Transverse colon (tissue), 4 donors: ENCODE data around the gene MYBPC1. TPM values are rescaled to one million over a fixed set of nuclear protein-coding genes. Genes with fewer than 3 reads are reported as not detected.

Source experiments
- DNase-seq: peaks from one replicate; pipeline ENCODE4 v3.0.0-alpha.2; 2019
- H3K27ac ChIP-seq, 4 donors: fragments of 200-600 bp; sonication (generic); 2 replicates each; pipeline ENCODE4 v1.5.1; 2016 to 2018; ENCODE audit warnings: inconsistent platforms in 4 of 4
- H3K27me3 ChIP-seq: fragments of 200-600 bp; sonication (generic); 2 replicates; pipeline ENCODE4 v1.5.1; 2017; ENCODE audit warnings: inconsistent platforms
- H3K36me3 ChIP-seq, 4 donors: fragments of 200-600 bp; sonication (generic); 2 replicates each; pipeline ENCODE4 v1.5.1; 2017 to 2019; ENCODE audit warnings: inconsistent platforms in 4 of 4
- H3K4me1 ChIP-seq, 4 donors: fragments of 200-600 bp; sonication (generic); 2 replicates each; pipeline ENCODE4 v1.5.1; 2017 to 2020; ENCODE audit warnings: inconsistent platforms in 4 of 4
- H3K4me3 ChIP-seq, 4 donors: fragments of 200-600 bp; sonication (generic); 1 replicate in 1 of 4; 2 replicates in 3 of 4; pipeline versions ENCODE4 v1.5.1 to v1.6.1; 2017 to 2019; ENCODE audit warnings: inconsistent platforms in 4 of 4
- H3K9me3 ChIP-seq, 2 donors: fragments of 200-600 bp; sonication (generic); 2 replicates each; pipeline ENCODE4 v1.5.1; 2017 to 2019; ENCODE audit warnings: inconsistent platforms in 2 of 2
- CTCF ChIP-seq, 5 experiments: fragments of 200-600 bp in 3 of 5; fragments of 450-650 bp in 2 of 5; sonication (generic) in 3 of 5; IDR thresholded peaks; 1 replicate in 2 of 5; 2 replicates in 3 of 5; pipeline ENCODE4 v1.5.1; 2016 to 2017; ENCODE audit warnings: antibody characterized with exemption in 5 of 5, inconsistent platforms in 3 of 5, mild to moderate bottlenecking in 2 of 5, moderate library complexity in 1 of 5
- EP300 ChIP-seq: sonication (generic); formaldehyde crosslinking; IDR thresholded peaks from one replicate; pipeline ENCODE4 v1.6.1; 2017; ENCODE audit warnings: antibody characterized with exemption, low read depth
- POLR2A ChIP-seq: fragments of 450-650 bp; IDR thresholded peaks from one replicate; pipeline ENCODE4 v1.6.1; 2016; ENCODE audit warnings: antibody characterized with exemption, mild to moderate bottlenecking, moderate library complexity
- POLR2AphosphoS5 ChIP-seq, 3 donors: sonication (generic); formaldehyde crosslinking; IDR thresholded peaks; one replicate each; pipeline ENCODE4 v1.6.1; 2016; ENCODE audit warnings: antibody characterized with exemption in 3 of 3
- WGBS, 2 donors: methylation state at CpG; one replicate each; pipeline ENCODE4 v1.1.5; 2018; ENCODE audit warnings: low coverage in 1 of 2; 5-methylcytosine and 5-hydroxymethylcytosine counted together
- in situ Hi-C, 4 donors: fragments of 200-750 bp; cut with MboI; loops; one replicate each; pipeline versions ENCODE4 v1.15.0 to v1.15.1; 2017; ENCODE audit warnings: low sequenced_read_pairs in 3 of 4, low pct_ligation_motif_present in 1 of 4, low pct_unique_long_range_greater_than_20kb in 1 of 4
- intact Hi-C: fragments of 100-400 bp; cut with DNase I; formaldehyde crosslinking; loops from one replicate; pipeline ENCODE4 v1.15.1; 2023; ENCODE audit warnings: low total_unique reads
- total RNA-seq, 4 donors: library from RNA; depleted of rRNA; stranded (reverse); fragments of >200 nt; gene quantifications; one replicate each; pipeline ENCODE4 v1.1.0, GENCODE V29; 2016

MYBPC1 gene
- total RNA-seq, 4 donors from 2014 or later, result 151 to 247 (median 182) TPM; not detected in 1

GRCh38 chr12:101578417-101578816 lies 16.4 kb upstream of the MYBPC1 start:
- in situ Hi-C loops, result no loop called here
- 74 to 75% methylated on average over 2 of the region's 2 CpGs for WGBS, 2 donors
- no peaks in the 10 kb centered on the region for H3K9me3 ChIP-seq
- no peaks in the 10 kb centered on the region for H3K27me3 ChIP-seq
- no peaks in the 10 kb centered on the region for H3K36me3 ChIP-seq
- intact Hi-C loops, result no loop called here
- no peak for TF ChIP-seq EP300
- no peak for TF ChIP-seq POLR2A
- TF ChIP-seq CTCF (IDR thresholded peaks at IDR 0.05), result no peak
- no peak for TF ChIP-seq POLR2AphosphoS5 (IDR thresholded peaks at IDR 0.05)
- no peaks in the 10 kb centered on the region for H3K4me1 ChIP-seq
- H3K27ac ChIP-seq, result no peak overlapping the region
- DNase-seq, result no peak
- no peak overlapping the region for H3K4me3 ChIP-seq

- TF ChIP-seq EP300, result no peak
- TF ChIP-seq POLR2A, result no peak
- TF ChIP-seq CTCF (IDR thresholded peaks at IDR 0.05), result no peak
- TF ChIP-seq POLR2AphosphoS5 (IDR thresholded peaks at IDR 0.05), result no peak
- intact Hi-C loops, result no loop called here
- Histone ChIP-seq H3K9me3 (no peaks in the 10 kb centered on the region), H3K27me3 (no peaks in the 10 kb centered on the region), H3K4me3 (no peak overlapping the region), H3K27ac (no peak overlapping the region), H3K36me3 (no peaks in the 10 kb centered on the region), H3K4me1 (no peaks in the 10 kb centered on the region)
- DNase-seq, result no peak
- WGBS, 2 donors, result 40 to 64% methylated on average over 1 of the region's 1 CpG
- in situ Hi-C loops, result no loop called here
Observed at GRCh38 chr12:101581190-101581589, 13.6 kb upstream of the MYBPC1 start.

GRCh38 chr12:101582937-101583336 lies 11.8 kb upstream of the MYBPC1 start:
- Histone ChIP-seq H3K36me3 (no peaks in the 10 kb centered on the region), H3K4me3 (no peak overlapping the region), H3K27me3 (no peaks in the 10 kb centered on the region), H3K27ac (no peak overlapping the region), H3K4me1 (no peaks in the 10 kb centered on the region), H3K9me3 (no peaks in the 10 kb centered on the region)
- TF ChIP-seq POLR2AphosphoS5 (IDR thresholded peaks at IDR 0.05) (no peak), POLR2A (no peak), CTCF (IDR thresholded peaks at IDR 0.05) (no peak), EP300 (no peak)
- in situ Hi-C loops (no loop called here), intact Hi-C loops (no loop called here)
- no peak for DNase-seq
- 62 to 73% methylated on average over 1 of the region's 1 CpG for WGBS, 2 donors

GRCh38 chr12:101590383-101590782 lies 4.4 kb upstream of the MYBPC1 start:
- in situ Hi-C loops (no loop called here), intact Hi-C loops (no loop called here)
- H3K9me3 ChIP-seq, result no peaks in the 10 kb centered on the region
- no peaks in the 10 kb centered on the region for H3K36me3 ChIP-seq
- 54 to 59% methylated on average over 3 of the region's 3 CpGs for WGBS, 2 donors
- no peaks in the 10 kb centered on the region for H3K4me1 ChIP-seq
- no peak for TF ChIP-seq POLR2AphosphoS5 (IDR thresholded peaks at IDR 0.05)
- no peak for TF ChIP-seq CTCF (IDR thresholded peaks at IDR 0.05)
- no peak for TF ChIP-seq EP300
- no peak for TF ChIP-seq POLR2A
- no peak for DNase-seq
- no peaks in the 10 kb centered on the region for H3K27me3 ChIP-seq
- no peak overlapping the region for H3K4me3 ChIP-seq
- H3K27ac ChIP-seq, result no peak overlapping the region
